ENCODE measurements around the gene CDC42BPB.

- no peak for TF ChIP-seq POLR2A (IDR thresholded peaks at IDR 0.05)
- TF ChIP-seq, protein P1, sequence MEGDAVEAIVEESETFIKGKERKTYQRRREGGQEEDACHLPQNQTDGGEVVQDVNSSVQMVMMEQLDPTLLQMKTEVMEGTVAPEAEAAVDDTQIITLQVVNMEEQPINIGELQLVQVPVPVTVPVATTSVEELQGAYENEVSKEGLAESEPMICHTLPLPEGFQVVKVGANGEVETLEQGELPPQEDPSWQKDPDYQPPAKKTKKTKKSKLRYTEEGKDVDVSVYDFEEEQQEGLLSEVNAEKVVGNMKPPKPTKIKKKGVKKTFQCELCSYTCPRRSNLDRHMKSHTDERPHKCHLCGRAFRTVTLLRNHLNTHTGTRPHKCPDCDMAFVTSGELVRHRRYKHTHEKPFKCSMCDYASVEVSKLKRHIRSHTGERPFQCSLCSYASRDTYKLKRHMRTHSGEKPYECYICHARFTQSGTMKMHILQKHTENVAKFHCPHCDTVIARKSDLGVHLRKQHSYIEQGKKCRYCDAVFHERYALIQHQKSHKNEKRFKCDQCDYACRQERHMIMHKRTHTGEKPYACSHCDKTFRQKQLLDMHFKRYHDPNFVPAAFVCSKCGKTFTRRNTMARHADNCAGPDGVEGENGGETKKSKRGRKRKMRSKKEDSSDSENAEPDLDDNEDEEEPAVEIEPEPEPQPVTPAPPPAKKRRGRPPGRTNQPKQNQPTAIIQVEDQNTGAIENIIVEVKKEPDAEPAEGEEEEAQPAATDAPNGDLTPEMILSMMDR (IDR thresholded peaks at IDR 0.05): no peak
These were observed 134.7 kb downstream of the CDC42BPB start, which contains the start of gene AMN for GRCh38 chr14:102922490-102923200.
